GM10266 (cell line): ENCODE data around the gene KLHDC9.
A peak's percentile ranks its signal among the peaks of the same experiment; 100 is the strongest.

ENCODE experiments used
- DNase-seq: peaks from one replicate; pipeline ENCODE4 v3.0.0; 2012; ENCODE audit errors: extremely low spot score
- TF ChIP-seq, protein P1 (sequence below): IDR thresholded peaks from 2 replicates; pipeline ENCODE4 v1.5.1; 2012; ENCODE audit warnings: mild to moderate bottlenecking, low read depth; ENCODE audit not compliant: control insufficient read depth, insufficient read depth; ENCODE audit errors: missing control alignments

The KLHDC9 gene

DNA sequence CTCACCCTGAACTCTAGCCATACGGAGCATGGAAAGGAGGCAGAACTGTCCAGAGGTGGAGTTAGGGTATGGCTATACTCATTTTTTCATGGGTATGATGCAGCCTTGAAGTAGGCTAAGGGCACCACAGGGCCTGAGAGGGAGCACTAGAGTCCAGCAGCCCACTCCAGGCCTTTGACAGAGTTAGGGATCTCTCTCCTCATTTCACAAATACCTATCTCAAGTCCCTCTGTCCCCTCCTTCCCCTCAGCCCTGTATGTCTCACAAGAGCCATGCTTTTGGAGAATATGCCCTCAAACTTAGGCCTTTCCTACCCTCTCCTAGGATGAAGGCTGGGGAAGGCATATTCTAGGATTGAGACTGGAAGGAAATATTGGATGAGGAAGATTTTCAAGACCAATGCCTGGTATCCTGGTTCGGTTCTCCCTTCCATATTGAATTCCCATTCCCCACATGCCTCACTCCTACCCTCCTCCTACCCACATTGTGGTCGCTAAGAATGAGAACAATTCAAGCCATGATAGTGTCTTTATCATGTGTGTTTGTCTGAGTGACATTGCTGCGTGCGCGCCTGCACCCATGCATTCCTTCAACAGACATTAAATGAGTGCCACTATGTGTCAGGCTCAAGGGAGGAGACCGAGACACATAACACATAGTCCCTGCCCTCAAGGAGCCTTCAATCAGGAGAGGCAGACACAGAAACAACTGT lies 6.2 kb upstream of the KLHDC9 start:
- TF ChIP-seq, protein P1, sequence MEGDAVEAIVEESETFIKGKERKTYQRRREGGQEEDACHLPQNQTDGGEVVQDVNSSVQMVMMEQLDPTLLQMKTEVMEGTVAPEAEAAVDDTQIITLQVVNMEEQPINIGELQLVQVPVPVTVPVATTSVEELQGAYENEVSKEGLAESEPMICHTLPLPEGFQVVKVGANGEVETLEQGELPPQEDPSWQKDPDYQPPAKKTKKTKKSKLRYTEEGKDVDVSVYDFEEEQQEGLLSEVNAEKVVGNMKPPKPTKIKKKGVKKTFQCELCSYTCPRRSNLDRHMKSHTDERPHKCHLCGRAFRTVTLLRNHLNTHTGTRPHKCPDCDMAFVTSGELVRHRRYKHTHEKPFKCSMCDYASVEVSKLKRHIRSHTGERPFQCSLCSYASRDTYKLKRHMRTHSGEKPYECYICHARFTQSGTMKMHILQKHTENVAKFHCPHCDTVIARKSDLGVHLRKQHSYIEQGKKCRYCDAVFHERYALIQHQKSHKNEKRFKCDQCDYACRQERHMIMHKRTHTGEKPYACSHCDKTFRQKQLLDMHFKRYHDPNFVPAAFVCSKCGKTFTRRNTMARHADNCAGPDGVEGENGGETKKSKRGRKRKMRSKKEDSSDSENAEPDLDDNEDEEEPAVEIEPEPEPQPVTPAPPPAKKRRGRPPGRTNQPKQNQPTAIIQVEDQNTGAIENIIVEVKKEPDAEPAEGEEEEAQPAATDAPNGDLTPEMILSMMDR = no peak
- no peak for DNase-seq

DNA sequence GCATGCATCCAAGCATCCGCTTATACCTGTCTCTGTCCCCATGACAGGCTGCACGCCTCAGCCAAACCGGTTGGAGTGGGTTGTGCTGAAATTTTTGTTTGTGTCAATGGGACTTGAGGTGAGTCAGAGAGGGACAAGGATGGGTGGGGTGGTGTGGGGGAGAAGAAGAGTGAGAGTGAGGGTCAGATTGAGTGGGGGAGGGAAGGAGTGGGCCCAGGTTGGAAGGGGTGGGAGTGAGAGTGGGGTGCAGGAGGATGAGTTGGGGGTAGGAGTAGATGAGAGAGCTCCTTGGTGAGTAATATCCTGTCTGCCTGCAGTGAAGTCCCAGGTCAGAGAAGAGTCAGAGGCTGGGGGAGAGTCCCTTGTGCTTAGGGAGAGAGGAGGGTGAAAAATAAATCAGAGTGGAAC lies 5.5 kb upstream of the KLHDC9 start:
- TF ChIP-seq, protein P1 = no peak
- peak; percentile 70 for DNase-seq

DNA sequence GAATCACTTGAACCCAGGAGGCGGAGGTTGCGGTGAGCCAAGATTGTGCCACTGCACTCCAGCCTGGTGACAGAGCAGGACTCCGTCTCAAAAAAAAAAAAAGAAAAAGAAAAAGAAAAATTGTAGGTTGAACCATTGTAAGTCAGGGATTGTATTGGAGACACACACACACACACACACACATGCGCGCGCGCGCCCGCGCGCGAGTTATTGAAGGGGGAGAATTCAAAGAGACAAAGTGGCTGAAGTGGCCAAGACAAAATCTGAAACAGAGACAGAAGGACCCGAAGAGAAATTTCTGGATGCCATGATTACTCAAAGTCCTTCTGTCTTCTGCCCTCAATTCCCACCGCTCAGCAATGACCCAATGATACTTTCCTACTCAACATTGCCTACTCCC lies 3.7 kb upstream of the KLHDC9 start:
- DNase-seq = no peak
- TF ChIP-seq, protein P1 = no peak

DNA sequence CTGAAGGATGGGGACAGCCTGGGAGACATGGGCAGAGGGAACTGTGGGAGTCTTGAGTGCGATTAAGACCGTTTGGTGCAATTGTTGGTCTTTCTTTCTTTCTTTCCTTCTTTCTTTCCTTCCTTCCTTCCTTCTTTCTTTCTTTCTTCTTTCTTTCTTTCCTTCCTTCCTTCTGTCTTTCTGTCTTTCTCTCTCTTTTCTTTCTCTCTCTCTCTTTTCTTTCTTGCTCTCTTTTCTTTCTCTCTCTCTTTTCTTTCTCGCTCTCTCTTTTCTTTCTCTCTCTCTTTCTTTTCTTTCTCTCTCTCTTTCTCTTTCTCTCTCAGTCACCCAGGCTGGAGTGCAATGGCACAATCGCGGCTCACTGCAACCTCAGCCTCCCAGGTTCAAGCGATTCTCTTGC lies 2.9 kb upstream of the KLHDC9 start:
- no peak for DNase-seq
- TF ChIP-seq, protein P1 = no peak

DNA sequence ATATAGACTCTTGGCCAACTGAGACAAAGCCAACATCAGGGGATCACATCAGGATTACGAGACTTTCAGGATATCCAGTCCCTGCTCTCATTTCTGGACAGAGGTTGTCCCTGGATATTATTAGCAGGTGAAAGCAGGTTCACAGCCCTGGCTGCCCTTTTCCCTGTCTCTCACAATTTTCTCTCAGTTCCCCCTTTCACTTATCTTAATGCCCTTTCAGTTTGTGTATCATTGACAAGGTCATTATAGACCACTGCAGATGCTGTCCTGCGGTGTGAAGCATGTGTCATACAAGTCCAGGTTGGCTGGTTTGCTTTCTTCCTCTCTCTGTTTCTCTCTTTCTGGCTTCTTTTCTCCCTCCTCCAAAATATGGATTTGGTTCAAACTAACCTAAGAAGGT lies 2.1 kb upstream of the KLHDC9 start:
- peak; percentile 75 for DNase-seq
- TF ChIP-seq, protein P1 = no peak

DNA sequence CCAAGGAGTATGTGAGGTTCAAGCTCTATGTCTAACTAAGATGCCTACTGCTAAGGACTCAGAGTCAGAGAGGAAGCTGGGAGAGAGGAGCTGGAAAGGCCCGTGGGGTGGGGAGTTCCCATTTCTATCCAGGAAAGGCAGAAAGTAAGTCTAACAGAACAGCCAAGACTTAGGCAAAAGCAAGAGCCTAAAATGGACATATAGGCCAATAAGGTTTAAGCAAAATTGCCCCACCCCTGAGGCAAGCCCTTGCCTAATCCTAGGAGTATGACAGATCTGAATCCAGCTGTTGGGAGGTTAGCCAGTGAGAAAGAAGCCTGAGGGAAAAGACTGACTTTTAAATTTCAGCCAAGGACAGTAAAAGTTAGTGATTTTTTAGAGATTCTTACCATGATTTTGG lies 1.6 kb upstream of the KLHDC9 start:
- DNase-seq = no peak
- TF ChIP-seq, protein P1 = no peak

DNA sequence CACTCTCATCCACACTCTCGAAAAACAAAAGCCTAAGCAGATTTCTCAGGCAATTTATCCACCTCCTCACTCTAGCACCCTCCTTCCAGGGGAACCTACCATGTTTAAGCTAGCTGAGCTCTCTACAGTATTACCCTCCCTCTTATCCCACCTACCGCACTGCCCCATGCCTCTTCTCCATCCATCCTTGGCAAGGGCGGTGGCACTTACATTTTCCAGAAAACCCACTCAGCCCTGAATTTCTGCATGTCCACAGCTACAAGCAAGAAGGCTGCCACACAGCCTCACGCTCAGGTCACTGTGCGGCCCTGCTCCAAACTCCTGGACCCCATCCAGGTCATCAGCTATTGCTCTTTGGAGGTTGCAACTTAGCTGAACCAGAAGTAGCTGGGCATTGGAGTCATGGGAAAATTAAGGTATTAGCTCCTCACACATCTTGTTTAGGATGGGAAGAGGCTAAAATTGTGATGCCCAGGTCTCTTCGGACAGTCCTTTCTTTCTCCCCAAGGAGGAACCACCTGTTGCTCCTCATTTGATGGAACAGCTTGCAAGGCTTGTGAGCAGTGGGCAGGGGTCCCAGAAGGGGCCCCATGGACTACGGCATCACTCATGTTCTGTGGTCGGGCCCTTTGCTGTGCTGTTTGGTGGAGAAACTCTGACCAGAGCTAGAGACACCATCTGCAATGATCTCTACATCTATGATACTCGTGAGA lies 1.1 kb downstream of the KLHDC9 start:
- TF ChIP-seq, protein P1 = no peak
- no peak for DNase-seq
